ENCODE measurements around the gene C16orf92.
A peak's percentile ranks its signal among the peaks of the same experiment; 100 is the strongest.

C16orf92 gene

DNA sequence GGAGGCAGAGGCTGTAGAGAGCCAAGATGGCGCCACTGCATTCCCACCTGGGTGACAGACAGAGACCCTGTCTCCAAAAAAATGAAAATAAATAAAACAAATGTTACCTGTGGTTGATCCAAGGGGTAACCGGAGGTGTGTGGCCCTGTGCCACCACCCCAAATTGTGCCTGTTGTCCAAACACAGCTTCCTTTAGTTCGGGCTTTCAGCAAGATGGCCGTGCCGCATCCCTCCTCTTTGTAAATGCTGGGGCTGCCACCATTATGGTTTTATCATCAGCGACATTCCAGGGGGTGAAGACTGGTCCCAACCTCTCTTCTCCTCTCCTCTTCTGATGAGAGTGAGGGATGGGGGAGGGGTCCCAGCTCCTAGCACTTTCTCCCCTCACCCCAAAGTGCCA is at the start of gene C16orf92:
TSS of gene C16orf92 (plus strand) at position 312 of the 400 bp plus-strand sequence. CDS start 143 bp downstream, outside the sequence.
- DNase-seq = no peak

DNA sequence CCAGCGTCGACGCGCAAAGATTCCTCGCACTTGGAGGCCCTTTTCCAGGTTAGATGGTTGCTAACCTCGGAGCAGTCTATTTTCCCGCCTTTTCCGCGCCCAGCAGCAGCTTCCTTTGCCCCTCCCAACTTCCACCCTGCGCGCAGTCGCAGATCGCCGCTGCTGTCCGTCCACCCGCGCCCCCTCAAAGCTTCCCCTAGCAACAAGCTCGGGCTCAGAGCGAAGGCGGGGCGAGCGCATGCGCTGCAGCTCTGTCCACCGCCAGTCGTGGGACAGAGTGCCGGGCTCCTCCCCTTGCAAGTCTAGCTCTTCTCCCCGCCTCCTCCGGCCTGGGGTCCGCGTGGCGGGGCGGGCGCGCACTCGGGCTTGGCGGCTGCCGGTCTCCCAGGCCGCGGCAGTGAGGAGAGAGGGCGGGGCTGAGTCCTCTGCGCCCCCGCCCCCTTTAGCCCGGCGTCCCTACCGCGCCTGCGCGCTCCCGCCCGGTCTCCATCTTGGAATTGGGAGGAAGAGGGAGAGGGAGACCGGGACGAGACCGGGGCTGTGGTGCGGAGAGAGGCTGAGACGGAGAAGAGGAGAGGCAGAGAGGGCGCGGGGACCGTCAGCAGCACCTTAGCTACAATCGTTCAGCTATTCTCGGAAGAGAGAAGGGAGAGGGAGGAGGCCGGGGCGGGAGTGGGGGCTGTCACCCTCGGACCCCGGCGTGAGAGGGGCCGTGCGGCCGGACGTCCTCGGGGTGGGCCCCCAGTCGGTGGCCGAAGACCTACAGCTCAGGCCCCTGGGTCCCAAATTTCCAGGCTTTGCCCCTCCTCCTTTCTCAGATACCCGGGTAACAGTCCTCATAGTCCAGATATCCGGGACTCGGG is 49.4 kb upstream of the C16orf92 start, which contains the start of gene TAOK2:
TSS of gene TAOK2 (plus strand) at position 485 of the 863 bp plus-strand sequence. CDS start 3,905 bp downstream, outside the sequence.
- DNase-seq = peak; percentile 98

DNA sequence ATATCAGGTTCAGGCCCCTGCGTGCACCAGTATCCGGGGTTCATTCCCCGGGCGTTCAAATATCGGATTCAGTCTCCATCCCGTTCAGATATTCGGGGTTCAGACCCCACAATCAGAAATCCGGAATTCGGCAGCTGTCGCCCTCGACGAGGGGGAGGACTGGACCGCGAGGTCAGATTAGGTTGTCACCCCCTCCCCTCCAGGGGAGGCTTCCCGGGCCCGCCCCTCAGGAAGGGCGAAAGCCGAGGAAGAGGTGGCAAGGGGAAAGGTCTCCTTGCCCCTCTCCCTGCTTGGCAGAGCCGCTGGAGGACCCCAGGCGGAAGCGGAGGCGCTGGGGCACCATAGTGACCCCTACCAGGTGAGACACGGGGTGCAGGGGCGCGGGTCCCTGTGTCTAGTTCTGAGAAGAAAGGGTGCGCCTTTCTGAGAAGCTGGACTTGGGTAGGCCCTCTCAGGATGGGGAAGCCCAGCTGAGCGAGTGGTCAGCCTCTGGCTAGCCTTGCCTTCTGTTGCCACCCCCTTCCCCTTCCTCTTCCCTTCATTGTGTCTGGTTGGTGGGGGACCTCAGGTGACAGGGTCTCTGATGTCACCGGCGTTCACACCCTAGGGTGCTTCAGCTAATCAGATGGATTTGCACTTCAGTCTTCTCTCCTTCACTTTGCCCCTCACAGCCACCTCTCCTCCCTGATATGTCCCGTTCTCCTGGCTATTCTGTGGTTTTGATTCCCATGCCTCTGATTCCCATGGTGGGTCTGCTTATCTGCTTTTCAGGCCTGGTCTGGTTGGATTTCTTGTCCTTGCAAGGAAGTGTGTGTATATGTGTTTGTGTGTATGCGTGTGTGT is 48.5 kb upstream of the C16orf92 start:
- peak; percentile 27 for DNase-seq

DNA sequence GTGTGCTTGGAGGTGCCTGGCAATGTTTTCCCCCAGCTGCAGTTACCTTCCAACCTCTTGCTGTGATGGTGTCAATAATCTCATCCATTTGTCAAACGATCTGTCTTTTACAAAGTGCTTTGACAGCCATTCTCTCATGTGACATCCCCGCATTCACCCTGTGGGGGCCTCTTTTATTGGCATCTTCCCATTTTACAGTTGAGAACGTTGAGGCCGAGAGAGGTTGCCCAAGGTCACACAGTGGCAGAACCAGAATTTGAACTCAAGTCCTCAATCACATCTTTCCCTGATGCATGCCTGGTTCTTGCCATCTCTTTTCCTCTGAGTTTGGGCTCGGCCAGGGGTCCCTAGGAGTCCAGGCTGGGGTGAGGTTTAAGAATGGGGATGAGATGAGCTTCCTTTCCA is 47.9 kb upstream of the C16orf92 start:
- DNase-seq = no peak

GRCh38 chr16:29975811-29976511 is 47.0 kb upstream of the C16orf92 start:
- no peak for DNase-seq

GRCh38 chr16:29977063-29977825 is 45.8 kb upstream of the C16orf92 start:
- DNase-seq = no peak

DNA sequence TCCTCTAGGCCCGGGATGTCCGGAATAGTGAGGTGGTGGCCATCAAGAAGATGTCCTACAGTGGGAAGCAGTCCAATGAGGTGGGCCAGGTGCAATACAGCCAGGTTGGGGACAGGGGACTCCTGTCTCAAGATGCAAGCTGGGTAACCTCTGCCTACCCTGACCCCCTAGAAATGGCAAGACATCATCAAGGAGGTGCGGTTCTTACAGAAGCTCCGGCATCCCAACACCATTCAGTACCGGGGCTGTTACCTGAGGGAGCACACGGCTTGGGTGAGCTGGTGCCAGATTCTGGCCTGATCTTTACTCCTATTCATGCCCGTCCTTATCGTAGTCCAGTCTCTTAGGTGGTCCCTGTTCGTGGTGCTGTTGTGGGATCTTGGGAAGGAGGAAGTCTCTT is 44.9 kb upstream of the C16orf92 start:
- no peak for DNase-seq

DNA sequence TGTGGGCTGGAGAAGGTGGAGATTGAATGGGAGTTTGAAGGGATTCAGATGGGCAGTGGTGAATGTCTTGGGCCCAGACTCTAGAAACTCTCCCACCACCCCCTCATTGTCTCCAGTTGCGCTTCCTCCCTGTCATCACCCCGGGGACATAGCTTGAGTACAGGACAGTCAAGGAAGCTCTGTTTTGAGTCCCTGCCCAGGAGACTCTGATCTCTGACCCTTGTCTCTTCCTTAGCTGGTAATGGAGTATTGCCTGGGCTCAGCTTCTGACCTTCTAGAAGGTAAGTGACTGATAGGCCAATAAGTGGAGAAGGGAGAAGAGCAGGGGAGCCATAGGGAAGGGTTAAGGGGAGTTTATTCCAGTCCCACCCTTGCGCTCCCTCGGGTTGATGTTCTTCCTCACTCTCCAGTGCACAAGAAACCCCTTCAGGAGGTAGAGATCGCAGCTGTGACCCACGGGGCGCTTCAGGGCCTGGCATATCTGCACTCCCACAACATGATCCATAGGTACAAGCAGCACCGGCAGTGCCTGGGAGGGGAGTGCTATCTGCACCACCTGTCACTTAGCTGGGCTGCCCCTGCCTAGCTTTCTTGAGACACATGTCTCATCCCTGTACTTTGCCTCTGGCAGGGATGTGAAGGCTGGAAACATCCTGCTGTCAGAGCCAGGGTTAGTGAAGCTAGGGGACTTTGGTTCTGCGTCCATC is 44.3 kb upstream of the C16orf92 start:
- DNase-seq = no peak

- no peak for DNase-seq
Observed at GRCh38 chr16:29982560-29983419, 40.2 kb upstream of the C16orf92 start.

GRCh38 chr16:29983420-29984136 is 39.4 kb upstream of the C16orf92 start:
- no peak for DNase-seq

GRCh38 chr16:29984137-29984763 is 38.7 kb upstream of the C16orf92 start:
- no peak for DNase-seq

- no peak for DNase-seq
Observed at GRCh38 chr16:29984764-29985147, 38.2 kb upstream of the C16orf92 start.

DNA sequence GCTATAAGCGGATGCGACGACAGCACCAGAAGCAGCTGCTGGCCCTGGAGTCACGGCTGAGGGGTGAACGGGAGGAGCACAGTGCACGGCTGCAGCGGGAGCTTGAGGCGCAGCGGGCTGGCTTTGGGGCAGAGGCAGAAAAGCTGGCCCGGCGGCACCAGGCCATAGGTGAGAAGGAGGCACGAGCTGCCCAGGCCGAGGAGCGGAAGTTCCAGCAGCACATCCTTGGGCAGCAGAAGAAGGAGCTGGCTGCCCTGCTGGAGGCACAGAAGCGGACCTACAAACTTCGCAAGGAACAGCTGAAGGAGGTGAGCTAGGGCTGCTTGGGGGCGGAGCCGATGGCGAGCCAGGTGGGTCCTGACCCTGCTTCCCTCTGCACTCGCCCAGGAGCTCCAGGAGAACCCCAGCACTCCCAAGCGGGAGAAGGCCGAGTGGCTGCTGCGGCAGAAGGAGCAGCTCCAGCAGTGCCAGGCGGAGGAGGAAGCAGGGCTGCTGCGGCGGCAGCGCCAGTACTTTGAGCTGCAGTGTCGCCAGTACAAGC is 37.7 kb upstream of the C16orf92 start:
- DNase-seq = no peak

GRCh38 chr16:29986231-29986630 is 36.8 kb upstream of the C16orf92 start:
- DNase-seq = no peak

DNA sequence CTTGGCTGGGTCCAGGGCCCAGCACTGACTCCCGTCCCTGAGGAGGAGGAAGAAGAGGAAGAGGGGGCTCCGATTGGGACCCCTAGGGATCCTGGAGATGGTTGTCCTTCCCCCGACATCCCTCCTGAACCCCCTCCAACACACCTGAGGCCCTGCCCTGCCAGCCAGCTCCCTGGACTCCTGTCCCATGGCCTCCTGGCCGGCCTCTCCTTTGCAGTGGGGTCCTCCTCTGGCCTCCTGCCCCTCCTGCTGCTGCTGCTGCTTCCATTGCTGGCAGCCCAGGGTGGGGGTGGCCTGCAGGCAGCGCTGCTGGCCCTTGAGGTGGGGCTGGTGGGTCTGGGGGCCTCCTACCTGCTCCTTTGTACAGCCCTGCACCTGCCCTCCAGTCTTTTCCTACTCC is 36.1 kb upstream of the C16orf92 start:
- DNase-seq = no peak

DNA sequence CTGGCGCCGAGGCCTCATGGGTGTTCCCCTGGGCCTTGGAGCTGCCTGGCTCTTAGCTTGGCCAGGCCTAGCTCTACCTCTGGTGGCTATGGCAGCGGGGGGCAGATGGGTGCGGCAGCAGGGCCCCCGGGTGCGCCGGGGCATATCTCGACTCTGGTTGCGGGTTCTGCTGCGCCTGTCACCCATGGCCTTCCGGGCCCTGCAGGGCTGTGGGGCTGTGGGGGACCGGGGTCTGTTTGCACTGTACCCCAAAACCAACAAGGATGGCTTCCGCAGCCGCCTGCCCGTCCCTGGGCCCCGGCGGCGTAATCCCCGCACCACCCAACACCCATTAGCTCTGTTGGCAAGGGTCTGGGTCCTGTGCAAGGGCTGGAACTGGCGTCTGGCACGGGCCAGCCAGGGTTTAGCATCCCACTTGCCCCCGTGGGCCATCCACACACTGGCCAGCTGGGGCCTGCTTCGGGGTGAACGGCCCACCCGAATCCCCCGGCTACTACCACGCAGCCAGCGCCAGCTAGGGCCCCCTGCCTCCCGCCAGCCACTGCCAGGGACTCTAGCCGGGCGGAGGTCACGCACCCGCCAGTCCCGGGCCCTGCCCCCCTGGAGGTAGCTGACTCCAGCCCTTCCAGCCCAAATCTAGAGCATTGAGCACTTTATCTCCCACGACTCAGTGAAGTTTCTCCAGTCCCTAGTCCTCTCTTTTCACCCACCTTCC is 35.5 kb upstream of the C16orf92 start:
- DNase-seq = no peak

- no peak for DNase-seq
Observed at GRCh38 chr16:29988346-29989075, 34.5 kb upstream of the C16orf92 start.
